Measurements from ENCODE around the gene NQO2. TPM values are rescaled to one million over a fixed set of nuclear protein-coding genes. Genes with fewer than 3 reads are reported as not detected.

The NQO2 gene
- total RNA-seq, 1 donor from 2014 or later: 28.1 TPM

DNA sequence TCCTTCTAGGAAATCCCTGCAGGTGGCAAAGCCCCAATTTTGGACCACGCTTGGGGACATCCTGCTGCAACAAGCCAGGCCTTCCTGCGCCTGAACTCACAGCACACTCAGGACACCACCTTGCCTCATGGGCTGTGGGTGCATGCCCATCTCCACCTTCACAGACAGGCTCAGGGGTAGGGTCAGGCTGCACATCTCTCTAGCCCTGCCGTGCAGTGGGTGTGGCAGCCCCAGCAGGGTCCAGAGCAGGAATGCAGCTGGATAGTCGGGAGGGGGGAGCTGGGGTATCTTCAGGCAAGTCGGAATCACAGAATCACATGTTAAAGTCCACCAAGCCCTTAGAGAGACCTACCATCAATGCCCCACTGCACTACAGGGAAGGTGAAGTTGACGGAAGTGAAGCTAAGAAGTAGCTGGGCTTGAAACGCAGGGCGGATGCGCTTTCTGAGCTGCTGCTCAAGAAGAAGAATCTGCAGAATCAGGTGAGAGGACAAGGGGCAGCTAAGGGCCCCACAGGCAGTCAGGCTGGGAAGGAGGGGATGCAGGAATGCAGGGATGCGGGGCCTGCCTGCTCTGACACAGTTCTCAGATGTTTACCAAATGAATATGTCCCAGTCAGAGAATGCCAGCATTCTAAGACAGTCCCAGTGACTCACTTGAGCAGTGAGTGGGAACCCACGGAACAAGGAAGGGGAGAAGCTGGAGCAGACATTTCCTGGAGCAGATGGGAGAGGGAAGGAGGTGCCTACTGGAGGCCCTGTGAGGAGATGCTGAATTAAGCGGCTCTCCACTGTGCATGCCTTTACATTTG, 39.6 kb upstream of the NQO2 start:
- Mint-ChIP-seq H3K27me3 (ENCODE audit: unreplicated experiment) (peaks cover 7% of the 10 kb centered on the region), H3K27ac (ENCODE audit: unreplicated experiment) (no peak overlapping the region), H3K4me3 (ENCODE audit: unreplicated experiment) (no peak overlapping the region), H3K9me3 (ENCODE audit: unreplicated experiment) (no peaks in the 10 kb centered on the region), H3K4me1 (ENCODE audit: low read depth, unreplicated experiment) (peaks cover 15% of the 10 kb centered on the region), H3K36me3 (ENCODE audit: unreplicated experiment) (no peaks in the 10 kb centered on the region)
- TF ChIP-seq CTCF (IDR thresholded peaks at IDR 0.05; ENCODE audit: partially characterized antibody, unreplicated experiment): no peak
- DNase-seq: no peak

- no peaks in the 10 kb centered on the region for H3K36me3 Mint-ChIP-seq (ENCODE audit: unreplicated experiment)
- no peak overlapping the region for H3K27ac Mint-ChIP-seq (ENCODE audit: unreplicated experiment)
- H3K9me3 Mint-ChIP-seq (ENCODE audit: unreplicated experiment): no peaks in the 10 kb centered on the region
- peaks cover 15% of the 10 kb centered on the region for H3K4me1 Mint-ChIP-seq (ENCODE audit: low read depth, unreplicated experiment)
- no peak for DNase-seq
- no peak overlapping the region for H3K4me3 Mint-ChIP-seq (ENCODE audit: unreplicated experiment)
- peaks cover 7% of the 10 kb centered on the region for H3K27me3 Mint-ChIP-seq (ENCODE audit: unreplicated experiment)
- no peak for TF ChIP-seq CTCF (IDR thresholded peaks at IDR 0.05; ENCODE audit: partially characterized antibody, unreplicated experiment)
Measured at GRCh38 chr6:2960935-2961334, 38.8 kb upstream of the NQO2 start.

- H3K27me3 Mint-ChIP-seq (ENCODE audit: unreplicated experiment): peaks cover 10% of the 10 kb centered on the region
- TF ChIP-seq CTCF (IDR thresholded peaks at IDR 0.05; ENCODE audit: partially characterized antibody, unreplicated experiment): no peak
- H3K9me3 Mint-ChIP-seq (ENCODE audit: unreplicated experiment): no peaks in the 10 kb centered on the region
- H3K27ac Mint-ChIP-seq (ENCODE audit: unreplicated experiment): no peak overlapping the region
- no peak overlapping the region for H3K4me3 Mint-ChIP-seq (ENCODE audit: unreplicated experiment)
- peaks cover 15% of the 10 kb centered on the region for H3K4me1 Mint-ChIP-seq (ENCODE audit: low read depth, unreplicated experiment)
- no peaks in the 10 kb centered on the region for H3K36me3 Mint-ChIP-seq (ENCODE audit: unreplicated experiment)
- DNase-seq: no peak
Measured at GRCh38 chr6:2961506-2961905, 38.2 kb upstream of the NQO2 start.

GRCh38 chr6:2962004-2962403, 37.7 kb upstream of the NQO2 start:
- peaks cover 8% of the 10 kb centered on the region for H3K27me3 Mint-ChIP-seq (ENCODE audit: unreplicated experiment)
- H3K9me3 Mint-ChIP-seq (ENCODE audit: unreplicated experiment): no peaks in the 10 kb centered on the region
- peaks cover 15% of the 10 kb centered on the region for H3K4me1 Mint-ChIP-seq (ENCODE audit: low read depth, unreplicated experiment)
- H3K27ac Mint-ChIP-seq (ENCODE audit: unreplicated experiment): no peak overlapping the region
- H3K4me3 Mint-ChIP-seq (ENCODE audit: unreplicated experiment): no peak overlapping the region
- DNase-seq: no peak
- TF ChIP-seq CTCF (IDR thresholded peaks at IDR 0.05; ENCODE audit: partially characterized antibody, unreplicated experiment): no peak
- no peaks in the 10 kb centered on the region for H3K36me3 Mint-ChIP-seq (ENCODE audit: unreplicated experiment)

DNA sequence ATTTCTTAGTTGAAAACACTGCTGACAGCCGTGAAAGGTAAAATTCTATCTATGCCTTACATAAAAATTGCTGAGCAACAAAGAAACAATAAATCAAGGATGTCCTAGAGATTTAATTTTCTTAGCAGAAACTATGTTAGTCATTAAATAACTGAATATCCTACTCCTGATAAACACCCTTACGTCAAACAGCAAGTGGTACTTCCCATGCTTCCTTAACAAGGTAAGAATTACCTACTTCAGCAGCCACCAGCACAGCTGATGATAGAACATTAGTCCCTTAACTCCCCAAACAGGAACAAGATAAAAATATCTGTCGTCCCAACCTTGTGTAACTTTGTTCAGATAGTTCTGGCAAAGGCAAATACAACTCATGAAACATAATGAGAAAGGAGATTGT, 37.1 kb upstream of the NQO2 start:
- H3K4me3 Mint-ChIP-seq (ENCODE audit: unreplicated experiment): no peak overlapping the region
- H3K27ac Mint-ChIP-seq (ENCODE audit: unreplicated experiment): no peak overlapping the region
- no peak for TF ChIP-seq CTCF (IDR thresholded peaks at IDR 0.05; ENCODE audit: partially characterized antibody, unreplicated experiment)
- H3K4me1 Mint-ChIP-seq (ENCODE audit: low read depth, unreplicated experiment): peaks cover 10% of the 10 kb centered on the region
- H3K27me3 Mint-ChIP-seq (ENCODE audit: unreplicated experiment): peaks cover 3% of the 10 kb centered on the region
- H3K9me3 Mint-ChIP-seq (ENCODE audit: unreplicated experiment): no peaks in the 10 kb centered on the region
- DNase-seq: no peak
- no peaks in the 10 kb centered on the region for H3K36me3 Mint-ChIP-seq (ENCODE audit: unreplicated experiment)

All from glutamatergic neuron (in vitro differentiated cells).